DMS153 (cell line): Measurements from ENCODE around the gene CFAP410.
"Not testable (repeated sequence)": the region's sequence is repeated elsewhere in the genome, so short reads cannot be mapped to it uniquely, and the experiment has no call there.

Experiments
- DNase-seq: peaks from one replicate; lab custom pipeline; 2025; lab: John Stamatoyannopoulos, UW

The CFAP410 gene

GRCh38 chr21:44368711-44369446 is 29.7 kb upstream of the CFAP410 start:
- no peak for DNase-seq

DNA sequence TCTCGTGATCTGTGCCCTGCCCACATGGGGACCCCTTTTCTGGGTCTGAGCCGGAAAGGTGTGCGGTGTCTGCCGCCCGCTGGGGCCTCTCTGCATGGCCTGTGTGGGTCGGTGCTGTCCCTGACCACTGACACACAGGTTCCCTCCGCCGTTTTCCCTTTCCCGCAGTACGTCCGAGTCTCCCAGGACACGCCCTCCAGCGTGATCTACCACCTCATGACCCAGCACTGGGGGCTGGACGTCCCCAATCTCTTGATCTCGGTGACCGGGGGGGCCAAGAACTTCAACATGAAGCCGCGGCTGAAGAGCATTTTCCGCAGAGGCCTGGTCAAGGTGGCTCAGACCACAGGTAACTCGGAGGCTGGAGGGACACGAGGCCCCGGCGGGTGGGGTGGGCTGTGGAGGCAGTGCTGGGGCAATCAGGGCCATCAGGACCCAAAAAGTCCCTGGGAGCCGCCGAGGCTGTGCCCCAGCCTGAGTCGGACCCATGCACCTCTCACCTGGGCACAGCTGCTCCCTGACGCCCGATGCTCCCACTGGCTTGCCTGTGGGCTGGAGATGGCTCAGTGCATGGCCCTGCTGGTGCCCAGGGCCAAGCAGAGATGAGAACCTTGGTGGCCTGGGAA is 27.5 kb upstream of the CFAP410 start:
- no peak for DNase-seq

GRCh38 chr21:44365967-44366585 is 26.9 kb upstream of the CFAP410 start:
- no peak for DNase-seq

DNA sequence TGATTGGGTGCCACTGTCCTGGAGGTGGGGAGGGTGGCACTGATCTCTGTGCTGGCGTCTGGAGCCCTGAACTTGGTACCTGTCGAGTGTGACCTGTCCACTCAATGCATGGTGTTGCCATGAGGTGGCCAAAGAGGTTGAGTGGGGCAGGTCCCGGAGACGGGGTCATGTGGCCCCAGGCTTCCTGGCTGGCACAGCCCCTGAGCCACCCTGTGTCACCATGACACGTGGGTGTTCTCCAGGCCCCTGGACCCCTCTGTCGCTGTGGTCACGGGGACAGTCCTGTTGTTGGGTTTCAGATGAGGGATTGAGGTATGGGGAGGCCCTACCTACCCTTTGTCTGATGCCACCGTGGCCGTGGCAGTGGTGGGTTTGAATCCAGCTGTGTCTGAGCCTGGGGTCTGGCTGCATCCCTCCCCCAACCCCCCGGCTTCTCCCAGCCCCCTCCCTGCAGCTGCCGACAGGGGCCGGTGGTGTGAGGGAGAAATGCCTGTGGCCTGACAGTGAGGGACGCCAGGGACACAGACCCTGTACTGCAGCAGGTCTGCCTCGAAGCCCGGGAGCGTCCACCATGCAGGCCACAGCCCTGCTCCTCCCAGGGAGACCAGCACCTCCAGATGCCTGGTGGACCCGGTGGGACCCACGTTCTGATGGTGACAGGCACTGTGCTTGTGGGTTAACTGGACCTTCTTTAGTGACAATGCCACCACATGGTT is 26.2 kb upstream of the CFAP410 start:
- DNase-seq, result no peak

DNA sequence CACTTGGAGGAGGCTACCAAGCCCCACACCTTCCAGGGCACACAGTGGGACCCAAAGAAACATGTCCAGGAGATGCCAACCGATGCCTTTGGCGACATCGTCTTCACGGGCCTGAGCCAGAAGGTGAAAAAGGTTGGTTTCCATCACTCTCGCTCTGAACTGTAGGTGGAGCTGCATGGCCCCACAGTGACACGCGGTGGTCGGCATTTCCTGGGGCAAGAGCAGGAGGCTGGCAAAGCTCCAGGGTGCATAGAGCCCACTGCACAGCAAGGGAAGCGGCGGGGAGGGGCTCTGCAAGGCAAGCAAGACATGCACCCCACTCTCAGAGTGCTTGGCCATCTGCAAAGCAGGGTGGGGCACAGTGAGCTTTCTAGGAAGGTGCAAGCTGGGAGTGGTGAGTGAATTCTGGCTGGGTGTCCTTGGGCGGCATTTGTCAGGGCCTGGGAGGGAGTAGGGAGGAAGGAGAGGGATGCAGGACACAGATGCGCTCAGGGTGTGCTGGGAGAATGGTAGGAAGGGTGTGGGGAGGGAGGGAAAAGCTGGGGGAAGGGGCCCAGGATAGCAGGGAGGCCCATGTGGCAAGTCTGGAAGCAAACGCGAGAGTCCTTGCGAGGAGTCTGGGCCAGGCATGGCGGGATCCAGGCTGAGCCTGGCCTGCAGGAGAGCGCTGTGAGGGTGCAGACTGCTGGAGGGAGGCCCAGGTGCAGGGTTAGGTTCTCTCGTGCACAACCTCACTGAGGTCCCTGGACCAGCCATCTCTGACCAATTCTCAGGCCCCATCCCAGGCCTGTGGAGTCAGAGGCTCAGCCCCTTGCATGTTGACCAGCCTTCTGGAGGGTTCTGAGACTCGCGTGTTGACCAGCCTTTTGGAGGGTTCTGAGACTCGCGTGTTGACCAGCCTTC is 25.2 kb upstream of the CFAP410 start:
- DNase-seq, result no peak

GRCh38 chr21:44363278-44363677 is 24.1 kb upstream of the CFAP410 start:
- DNase-seq, result no peak

GRCh38 chr21:44361903-44362302 is 22.7 kb upstream of the CFAP410 start:
- DNase-seq, result not testable (repeated sequence)

DNA sequence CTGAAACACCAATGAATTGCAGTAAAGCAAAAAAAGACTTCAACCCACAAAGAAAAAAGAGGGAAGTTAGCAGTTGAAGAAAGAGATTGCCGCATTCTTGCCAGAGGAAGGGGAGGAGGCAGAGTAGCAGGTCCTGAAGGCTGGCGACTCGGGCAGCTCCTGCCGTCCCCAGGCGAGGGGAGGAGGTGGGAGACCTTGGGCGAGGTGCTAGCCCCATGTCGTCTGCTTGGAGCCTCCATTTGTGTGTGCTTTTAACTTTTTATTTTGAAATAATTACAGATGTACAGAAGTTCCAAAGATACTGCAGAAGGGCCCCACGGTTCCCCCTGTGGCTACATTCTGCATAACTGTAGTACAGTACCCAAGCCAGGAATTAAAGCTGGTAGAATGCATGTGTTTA is 21.0 kb upstream of the CFAP410 start:
- no peak for DNase-seq

DNA sequence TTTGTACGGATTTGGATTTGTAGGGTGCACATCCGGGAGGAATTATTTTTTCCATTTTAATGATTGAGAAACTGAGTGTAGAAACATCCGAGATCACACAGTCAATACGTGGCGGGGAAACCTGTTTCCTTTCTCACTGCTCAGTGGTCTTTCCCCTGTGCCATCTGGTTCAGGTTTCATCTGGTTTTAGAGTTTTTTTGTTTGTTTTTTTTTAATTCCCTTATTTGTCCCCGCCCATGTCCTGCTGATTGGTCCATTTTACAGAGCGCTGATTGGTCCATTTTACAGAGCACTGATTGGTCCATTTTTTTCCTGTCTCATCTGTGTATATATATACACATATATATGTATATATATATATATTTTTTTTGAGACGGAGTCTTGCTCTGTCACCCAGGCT is 20.2 kb upstream of the CFAP410 start:
- no peak for DNase-seq

GRCh38 chr21:44357064-44357837 is 18.1 kb upstream of the CFAP410 start:
- DNase-seq, result no peak

- no peak for DNase-seq
Measured at GRCh38 chr21:44356636-44357035, 17.4 kb upstream of the CFAP410 start.

- DNase-seq, result no peak
Measured at GRCh38 chr21:44356160-44356559, 17.0 kb upstream of the CFAP410 start.

GRCh38 chr21:44354775-44355771 is 15.9 kb upstream of the CFAP410 start:
- DNase-seq, result no peak

GRCh38 chr21:44354001-44354405 is 14.8 kb upstream of the CFAP410 start:
- DNase-seq, result no peak

GRCh38 chr21:44353191-44353970 is 14.2 kb upstream of the CFAP410 start, which contains the start of gene TRPM2:
Gene TRPM2, plus strand, starts transcription at chr21:44353621. Its CDS starts 80 bp downstream, at chr21:44353701.
- no peak for DNase-seq

DNA sequence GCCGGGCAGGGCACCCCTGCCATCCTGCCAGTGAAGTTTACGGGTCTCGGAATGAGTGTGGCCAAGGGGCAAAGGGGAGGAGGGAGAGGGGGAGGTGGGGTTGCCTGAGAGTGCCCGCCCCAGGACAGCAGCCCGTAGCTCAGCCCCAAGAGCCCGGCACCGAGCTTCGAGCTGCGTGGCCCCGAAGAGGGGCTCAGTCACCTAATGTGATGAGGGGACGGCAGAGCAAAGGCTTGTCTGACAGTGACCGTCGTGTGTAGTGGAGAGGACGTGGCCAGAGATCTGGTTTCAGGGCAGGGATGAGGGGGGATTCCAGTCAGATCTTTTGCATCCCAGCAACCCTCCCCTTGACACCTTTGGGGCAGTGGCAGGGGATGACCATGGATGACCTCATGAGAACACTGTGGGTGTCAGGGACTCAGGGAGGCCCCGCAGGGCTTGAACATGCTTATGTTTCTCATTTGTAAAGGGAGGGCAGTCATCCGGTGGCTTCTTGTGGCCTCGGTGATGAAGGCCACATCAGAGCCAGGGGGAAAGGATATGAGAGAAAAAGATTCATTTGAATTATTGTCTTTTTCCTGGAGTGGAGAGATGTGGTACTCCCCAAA is 13.2 kb upstream of the CFAP410 start:
- no peak for DNase-seq

DNA sequence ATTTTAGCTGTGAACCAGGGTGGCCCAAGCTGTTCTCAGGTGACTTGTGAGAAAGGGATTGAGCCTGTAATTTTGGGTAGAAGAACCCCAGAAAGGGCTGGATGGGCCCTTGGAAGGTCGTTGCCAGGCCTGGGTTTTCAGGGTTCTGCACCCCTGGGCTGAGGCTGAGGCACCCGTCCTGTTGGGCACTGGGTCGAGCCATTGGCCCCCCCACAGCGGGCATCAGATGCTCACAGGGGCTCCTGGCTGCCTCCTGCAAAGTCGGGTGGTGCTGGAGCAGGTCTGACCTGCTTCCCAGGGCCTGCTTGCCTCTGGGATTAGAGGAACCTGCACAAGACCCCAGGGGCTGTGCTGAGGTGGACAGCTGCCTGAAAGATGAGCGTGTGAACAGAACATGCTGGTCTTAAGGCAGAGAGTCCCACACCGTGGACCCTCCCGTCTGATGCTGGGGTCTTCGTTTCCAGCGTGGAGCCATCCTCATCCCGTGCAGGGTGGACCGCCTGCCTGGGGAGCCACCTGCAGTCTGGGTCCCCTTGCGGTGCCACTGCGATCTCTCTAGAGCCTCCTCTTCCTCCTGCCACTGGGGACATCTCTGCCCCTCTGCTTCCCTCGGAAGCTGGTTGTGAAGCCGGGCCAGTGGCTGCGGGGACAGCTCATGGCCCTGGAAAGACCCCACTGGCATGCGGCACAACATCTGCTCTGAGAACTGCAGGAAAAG is 12.5 kb upstream of the CFAP410 start:
- no peak for DNase-seq
